GM12873 (cell line): Measurements from ENCODE around the gene POLA1.

Experiments used
- CTCF ChIP-seq: IDR thresholded peaks from 2 replicates; pipeline ENCODE4 v1.5.1; 2012; ENCODE audit warnings: low read depth, mild to moderate bottlenecking, moderate library complexity, low read length, control low read depth; ENCODE audit not compliant: insufficient read depth; ENCODE audit errors: missing control alignments

Gene POLA1

GRCh38 chrX:24837966-24838365 lies 144.2 kb downstream of the POLA1 start:
- no peak for TF ChIP-seq CTCF

GRCh38 chrX:24838629-24839028 lies 144.9 kb downstream of the POLA1 start:
- TF ChIP-seq CTCF: peak; percentile 53

GRCh38 chrX:24839331-24839730 lies 145.6 kb downstream of the POLA1 start:
- TF ChIP-seq CTCF: no peak

GRCh38 chrX:24842486-24842885 lies 148.8 kb downstream of the POLA1 start:
- no peak for TF ChIP-seq CTCF

- no peak for TF ChIP-seq CTCF
Measured at GRCh38 chrX:24846550-24847150, 152.9 kb downstream of the POLA1 start.

- TF ChIP-seq CTCF: no peak
Measured at GRCh38 chrX:24851289-24851688, 157.6 kb downstream of the POLA1 start.

GRCh38 chrX:24851780-24852179 lies 158.1 kb downstream of the POLA1 start:
- no peak for TF ChIP-seq CTCF
